Kidney capillary endothelial cell (primary cell): ENCODE data around the gene SLC35F1.

Experiments used
- DNase-seq: peaks from one replicate; pipeline ENCODE4 v3.0.0-alpha.2; 2018; ENCODE audit warnings: low spot score

SLC35F1 gene

DNA sequence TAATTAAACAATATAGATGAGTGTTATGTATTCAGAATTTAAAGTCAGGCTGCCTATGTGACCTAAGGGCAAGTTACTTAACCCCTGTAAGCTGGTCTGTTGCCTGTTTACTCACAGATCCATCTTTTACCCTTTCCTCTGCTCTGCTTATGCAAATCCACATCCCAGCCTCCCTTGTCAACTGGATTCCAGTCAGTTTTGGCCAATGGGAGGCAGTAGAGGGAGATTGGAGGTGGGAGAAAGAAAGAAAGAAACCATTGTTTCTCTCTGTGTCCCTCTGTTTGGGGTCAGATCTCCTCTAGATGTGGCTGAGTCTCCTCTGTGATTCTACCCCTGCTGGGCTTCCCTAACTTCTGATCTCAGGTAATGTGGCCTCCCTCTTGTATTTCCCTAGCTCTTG lies 374.2 kb downstream of the SLC35F1 start:
- no peak for DNase-seq

DNA sequence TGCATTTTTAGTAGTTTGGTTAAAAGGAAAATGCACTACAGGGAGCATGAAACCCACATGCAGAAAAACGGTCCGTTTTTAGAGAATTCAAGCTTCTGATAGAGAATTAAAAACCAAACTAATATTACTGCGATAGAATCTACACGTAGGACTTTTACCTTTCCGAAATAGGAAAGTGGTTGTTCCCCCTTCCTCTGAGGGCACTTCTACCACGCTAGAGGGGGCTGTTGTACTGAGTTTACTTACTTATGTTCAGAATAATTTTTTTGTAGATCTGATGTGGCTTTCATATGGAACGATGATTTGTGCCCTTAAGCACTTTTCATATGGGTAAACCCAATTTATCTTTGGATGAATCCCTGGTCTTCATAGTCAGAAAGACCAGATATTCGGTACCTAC lies 376.7 kb downstream of the SLC35F1 start:
- peak; percentile 54 for DNase-seq

DNA sequence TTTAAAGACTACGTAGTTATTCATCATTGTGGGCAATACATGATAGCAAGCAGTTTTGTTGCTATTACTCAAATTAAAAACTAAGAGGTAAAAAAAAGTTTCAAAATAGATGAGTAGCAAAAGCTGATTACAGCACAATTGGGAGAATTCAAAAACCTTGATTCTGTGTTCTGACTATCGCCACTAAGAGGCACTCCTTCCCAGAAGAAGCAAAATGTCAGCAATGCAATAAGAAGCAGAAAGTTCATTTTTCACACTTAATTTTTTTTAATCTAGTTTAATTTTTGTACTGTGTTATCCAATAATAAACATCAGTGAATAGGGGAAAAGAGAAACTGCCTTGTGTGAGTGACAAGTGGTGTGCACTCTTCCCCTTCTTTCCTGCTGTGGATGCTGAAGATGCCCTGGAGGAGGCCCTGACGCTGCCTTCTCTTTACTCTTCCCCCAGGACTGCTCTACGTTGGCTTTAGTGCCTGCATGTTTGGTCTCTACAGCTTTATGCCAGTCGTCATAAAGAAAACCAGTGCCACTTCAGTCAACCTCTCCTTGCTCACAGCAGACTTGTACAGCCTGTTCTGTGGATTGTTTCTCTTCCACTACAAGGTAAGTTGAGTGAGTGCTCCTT lies 377.8 kb downstream of the SLC35F1 start:
- DNase-seq: no peak

DNA sequence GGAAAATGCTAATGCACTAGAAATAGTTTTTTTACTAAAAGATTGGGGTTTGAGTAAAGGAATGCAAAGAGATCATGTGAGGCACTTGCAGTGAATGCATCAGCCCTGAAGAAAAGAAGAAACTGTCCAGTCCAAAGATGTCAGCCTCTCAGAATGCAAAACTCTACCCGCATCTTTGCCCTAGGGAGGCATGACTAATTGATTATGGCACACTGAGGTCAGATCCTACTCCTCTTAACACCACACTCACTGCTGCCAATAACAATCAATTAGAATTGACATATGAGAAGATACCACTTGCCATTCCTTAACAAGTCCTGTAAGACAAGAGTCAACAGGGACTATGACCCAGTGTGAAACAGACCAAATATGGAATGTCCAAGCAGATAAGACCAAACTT lies 378.7 kb downstream of the SLC35F1 start:
- DNase-seq: no peak

DNA sequence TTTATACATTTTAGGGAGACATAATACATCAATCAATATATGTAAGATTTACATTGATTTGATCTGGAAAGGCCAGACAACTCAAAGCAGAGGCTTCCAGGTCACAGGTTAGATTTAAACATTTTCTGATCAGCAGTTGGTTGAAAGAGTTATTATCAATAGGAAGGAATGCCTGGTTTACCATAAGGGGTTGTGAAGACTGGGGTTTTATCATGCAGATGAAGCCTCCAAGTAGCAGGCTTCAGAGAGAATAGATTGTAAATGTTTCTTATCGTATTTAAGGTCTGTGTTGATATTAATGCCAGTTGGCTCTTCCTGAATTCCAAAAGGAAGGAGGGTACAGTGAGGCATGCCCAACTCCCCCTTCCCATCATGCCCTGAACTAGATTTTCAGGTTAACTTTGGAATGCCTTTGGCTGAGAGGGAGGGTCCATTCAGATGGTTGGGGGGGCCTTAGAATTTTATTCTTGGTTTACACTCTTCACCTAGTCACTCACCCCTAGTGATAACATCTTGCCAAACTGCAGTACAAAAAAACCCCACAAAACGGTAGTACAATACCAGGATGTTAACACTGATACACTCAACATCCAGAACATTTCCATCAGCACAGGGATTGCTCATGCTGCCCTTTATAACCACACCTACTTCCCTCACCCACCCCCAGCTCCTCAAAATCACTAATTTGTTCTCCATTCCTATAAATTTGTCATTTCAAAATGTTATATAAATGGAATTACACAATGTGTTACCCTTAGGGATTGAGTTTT lies 381.5 kb downstream of the SLC35F1 start:
- peak; percentile 63 for DNase-seq

DNA sequence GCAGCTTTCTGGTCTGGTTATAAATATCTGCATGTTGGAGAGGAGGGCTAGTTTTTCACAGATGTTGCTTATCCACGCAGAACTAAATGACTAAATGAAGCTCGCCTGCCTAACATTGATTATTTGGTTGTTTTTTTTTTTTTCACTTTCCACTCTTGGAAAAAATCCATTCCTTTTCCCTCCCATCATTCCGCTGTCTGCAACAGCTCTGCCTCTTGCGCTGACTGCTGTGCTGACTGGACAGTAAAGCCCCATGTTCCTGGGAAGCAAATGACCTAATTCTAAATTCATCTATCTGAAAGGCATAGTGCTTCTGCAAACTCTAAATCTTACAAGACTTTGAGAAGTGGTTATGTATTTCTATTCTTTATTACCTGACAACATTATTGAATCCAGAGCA lies 385.5 kb downstream of the SLC35F1 start:
- DNase-seq: no peak

DNA sequence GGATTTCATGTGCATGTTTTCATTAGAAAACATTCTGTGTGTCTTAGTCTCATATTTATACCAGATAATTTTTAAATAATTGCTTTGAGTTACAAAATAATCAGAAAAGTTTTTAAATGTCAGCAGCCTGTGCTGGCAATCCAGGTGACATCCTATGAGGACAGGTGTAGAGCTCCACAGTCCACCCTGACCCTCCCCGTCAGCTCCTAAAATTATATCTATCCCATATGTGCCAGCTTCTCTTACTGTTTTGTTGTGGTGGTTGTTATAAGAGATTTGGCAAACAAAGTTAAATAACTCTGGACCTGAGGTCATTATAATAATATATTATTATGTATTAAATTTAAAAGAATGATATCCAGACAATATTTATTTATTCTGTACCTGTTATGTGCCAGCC lies 387.8 kb downstream of the SLC35F1 start:
- DNase-seq: no peak

DNA sequence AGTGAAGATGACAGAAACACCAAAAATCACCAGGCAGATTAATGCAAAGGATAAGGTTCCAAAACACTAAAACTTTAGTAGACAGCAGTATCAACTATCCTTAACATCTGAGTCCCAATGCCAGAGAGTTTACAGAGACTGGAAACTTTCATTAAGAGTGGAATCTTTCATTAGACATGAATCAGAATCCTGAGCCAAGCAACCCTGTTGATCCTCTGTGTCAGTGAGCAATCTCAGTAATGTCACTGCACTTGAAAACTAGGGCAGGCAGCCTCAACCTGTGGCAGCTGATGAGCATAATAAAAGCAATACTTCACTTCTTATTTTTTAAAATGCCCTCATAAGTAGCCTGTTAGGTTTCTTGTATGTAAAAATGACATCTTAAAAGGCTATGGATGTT lies 388.3 kb downstream of the SLC35F1 start:
- DNase-seq: no peak

DNA sequence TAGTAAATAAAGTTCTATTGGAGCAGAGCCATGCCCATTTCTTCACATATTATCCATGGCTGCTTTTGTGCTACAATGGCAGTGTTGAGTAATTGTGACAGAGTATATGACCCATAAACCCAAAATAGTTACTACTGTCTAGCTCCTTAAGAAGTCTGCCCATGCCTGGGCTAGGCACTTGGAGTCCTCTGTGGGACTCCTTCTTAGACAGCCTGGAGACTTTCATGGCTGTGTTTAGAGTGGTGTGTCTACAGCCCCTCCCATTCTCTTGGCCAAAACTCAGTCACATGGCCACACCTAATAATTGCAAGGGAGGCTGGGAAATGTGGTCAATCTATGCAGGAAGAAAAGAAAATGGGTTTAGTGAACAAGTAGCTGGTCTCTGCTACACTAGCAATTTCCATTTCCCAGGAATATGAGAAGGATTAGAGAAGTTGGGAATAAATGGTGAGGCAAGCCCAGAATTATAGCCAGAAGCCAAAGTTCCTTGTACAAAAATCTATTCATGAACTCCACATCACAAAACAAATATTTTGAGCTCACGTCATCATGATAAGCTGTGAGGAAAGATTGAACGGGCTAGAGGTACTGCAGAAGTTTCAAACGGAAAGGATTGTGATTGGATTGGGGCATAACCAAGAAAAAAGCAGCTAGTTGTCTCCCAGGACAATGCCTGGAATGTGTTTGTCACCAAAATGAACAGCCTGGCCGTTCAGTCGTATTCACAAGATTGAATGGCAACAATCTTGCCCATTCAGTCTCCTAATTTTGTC lies 389.3 kb downstream of the SLC35F1 start:
- DNase-seq: no peak

DNA sequence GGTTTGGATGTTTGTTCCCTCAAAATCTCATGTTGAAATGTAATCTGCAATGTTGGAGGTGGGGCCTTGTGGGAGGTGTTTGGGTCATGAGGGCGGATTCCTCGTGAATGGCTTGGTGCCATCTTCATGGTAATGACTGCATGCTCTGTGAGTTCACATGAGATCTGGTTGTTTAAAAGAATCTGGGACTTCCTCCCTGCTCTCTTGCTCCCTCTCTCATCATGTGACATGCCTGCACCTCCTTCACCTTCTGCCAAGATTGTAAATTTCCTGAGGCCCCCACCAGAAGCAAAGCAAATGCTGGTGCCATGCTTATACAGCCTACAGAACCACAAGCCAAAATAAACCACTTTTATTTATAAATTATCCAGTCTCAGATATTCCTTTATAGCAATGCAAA lies 390.8 kb downstream of the SLC35F1 start:
- DNase-seq: no peak

DNA sequence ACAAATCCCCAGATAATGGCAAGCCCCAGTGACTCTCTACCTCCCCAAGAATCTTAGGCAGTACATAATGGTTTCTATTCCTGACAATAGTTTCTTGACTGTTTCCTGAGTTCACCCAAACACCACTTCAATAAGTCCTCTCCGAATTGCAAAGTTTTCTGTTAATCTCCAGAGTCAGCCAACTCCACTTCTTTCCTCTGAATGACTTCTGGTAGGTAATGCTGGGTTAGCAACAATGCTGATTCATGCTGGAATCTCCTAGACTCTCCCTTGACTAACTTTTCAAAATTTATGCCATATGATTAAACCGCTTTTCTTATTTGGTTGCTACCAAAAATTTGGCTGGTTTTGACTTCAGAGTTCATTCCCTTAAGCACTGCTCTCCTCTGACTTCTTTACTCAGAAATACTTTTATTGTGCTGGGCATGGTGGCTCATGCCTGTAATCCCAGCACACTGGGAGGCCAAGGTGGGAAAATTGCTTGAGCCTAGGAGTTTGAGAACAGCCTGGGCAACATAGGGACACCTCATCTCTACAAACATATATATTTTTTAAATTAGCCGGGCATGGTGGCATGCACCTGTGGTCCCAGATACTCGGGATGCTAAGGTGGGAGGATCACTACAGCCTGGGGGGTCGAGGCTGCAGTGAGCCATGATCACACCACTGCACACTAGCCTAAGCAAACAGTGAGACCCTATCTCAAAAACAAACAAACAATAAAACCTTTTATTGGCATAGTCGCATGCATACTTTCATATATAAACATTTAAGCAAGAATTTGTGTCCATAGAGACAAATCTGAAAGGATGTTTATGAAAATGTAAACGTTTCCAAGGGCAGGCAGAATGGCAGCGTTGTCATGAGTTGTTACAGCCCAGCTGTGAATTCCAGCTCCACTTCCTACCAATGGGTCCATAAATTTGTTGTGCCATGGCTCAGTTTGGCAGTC lies 391.7 kb downstream of the SLC35F1 start:
- DNase-seq: no peak

DNA sequence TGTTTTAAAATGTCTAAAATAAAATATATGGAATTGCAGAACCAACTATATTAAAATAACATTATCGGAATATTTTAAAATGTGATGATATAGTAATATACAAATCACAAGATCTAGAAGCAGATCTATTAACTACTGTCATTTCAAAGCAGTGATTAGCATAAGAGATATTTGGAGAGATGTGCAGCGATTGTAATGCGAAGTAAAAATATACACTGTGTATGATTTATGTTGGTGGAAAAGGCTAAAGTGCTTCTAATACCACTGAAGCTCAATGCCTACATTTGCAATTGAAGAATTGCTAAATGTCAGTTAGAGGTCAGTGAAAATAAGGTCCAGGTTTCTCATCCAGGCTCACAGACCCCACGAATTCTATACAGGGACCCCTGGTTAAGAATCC lies 392.4 kb downstream of the SLC35F1 start:
- no peak for DNase-seq

DNA sequence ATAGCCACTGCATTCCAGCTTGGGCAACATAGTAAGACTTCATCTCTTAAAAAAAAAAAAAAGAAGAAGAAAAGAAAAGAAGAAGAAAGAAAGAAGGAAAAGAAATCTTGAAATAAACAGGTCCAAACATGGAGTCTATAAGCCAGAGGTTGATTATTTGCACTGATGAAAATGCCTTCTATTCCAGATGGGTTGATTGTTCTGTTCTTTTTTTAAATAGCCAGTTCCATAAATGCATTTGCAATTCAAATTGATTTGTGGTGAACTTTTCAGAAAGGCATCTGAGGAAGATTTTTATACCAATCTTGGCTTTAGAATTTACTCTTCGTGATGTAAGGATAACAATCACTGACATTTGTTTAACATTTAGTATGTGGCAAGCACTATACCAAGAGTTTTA lies 397.3 kb downstream of the SLC35F1 start:
- DNase-seq: no peak

DNA sequence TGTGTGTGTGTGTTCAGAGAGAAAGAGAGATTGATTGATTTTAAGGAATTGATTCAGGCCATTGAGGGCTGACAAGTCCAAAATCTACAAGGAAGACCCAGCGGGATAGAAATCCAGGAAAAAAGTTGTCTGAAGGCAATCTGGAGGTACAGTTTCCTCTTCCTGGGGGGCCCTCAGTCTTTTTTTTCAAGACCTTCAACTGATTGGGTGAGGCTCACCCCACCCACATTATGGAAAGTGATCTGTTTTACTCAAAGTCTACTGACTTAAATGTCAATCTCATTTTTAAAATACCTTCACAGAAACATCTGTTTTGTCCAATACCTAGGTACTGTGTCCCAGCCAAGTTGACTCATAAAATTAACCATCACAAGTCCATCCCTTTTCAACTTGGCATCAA lies 398.0 kb downstream of the SLC35F1 start:
- no peak for DNase-seq

DNA sequence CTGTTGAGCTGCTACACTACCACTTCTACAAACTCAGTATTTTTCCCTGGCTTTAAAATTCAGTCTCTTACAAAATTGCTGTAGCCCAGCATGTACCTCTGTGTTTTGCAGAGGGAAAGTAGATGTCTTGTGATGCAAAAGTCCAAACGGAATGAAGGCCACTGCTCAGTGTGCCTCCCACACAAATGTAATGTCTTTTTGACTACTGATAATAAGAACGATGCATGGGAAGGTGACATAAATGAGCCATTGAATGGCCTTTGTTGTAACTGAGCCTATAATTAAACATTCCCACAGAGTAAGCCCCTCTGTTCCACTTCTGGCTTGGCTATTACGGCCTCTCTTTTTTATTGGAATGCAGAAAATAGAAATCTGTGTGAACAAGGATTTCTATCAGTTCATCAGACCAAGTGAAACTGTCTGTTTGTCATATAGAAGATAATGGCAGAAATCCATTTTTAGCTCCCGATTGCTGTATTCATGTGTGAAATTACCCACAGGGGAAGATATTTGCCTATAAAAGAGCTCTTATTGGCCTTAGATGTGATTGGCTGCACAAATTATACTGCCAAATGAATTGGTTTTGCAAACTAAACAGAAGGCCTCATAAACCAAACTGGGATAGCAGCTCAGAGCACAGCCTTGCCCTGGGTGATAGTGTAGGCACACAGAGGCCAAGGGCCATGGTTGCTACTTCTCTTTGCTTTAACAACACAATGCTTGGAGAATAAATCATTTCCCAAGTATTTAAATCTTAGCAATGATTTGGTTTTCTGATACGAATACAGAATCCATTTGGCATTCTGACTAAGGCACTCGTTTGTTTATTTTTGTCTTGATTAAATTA lies 399.6 kb downstream of the SLC35F1 start:
- no peak for DNase-seq

DNA sequence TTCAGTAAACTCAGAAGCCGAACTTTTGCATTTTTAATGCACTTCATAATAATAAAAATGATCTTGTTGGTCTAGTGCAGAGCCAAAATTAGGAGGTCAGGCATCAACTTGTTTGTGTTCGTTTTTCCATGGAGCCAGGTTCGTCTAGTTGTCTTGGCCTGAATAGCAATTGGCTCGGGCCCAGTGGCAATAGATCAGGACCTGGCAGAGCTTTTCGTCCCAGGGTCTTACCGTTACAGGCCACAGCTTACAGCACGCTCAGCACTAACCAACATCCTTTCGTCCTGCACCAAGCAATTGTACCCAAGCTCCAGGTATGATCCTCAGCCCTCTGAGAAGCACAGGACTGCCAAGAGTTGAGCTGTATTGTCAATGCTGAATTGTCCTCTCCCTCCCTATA lies 400.5 kb downstream of the SLC35F1 start:
- no peak for DNase-seq

DNA sequence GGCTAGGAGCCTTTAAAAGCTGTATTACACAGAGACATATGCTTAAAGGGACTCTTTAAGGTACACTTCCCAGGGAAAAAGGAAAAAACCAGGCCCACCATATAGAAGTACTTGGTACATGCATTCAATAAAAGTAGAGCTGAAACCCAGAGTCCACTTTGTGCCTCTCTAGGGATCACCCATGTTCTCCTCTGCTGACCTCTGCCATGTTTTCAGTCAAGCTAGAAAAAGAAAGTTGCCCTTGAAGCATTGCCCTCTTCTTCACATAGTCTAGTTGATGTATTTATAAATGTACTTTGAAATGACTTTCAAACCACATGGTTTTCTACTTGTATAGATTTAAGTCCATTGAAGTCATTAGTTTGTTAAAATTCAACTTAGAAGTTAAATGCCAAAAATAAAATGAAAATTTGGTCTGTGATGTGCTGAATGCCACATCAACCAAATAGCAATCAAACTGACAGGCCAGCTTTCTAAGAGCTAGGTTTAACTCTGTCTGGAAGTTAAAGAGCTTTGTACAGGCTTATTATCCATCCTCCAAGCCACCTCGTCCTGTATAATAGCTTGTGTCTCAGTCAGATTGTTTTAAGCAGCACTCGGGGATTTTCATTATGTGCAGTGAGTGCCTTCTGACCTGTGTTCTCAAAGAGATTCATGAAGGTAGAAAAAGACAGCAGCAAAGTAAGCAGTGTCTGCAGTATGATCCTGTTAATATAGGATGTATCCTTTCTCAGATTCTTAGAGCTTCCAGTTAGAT lies 402.5 kb downstream of the SLC35F1 start:
- DNase-seq: no peak

DNA sequence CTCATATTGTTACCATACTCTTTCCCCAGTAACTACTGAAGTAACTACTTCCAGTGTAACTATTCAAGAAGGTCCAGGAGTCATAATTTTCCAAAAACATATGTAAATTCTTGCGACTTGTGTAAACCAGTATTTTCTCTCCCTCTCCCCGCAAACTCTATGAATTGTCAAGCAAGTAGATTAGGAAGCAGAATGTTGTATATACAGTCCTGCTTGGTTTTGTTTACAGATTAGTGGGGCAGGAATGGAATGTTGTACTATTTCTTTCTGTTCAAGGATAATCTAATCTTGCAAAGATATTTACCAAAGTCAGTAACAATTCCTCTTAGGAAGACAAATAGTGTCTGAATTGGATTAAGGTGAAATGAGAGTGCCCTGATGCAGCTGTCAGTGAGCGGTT lies 406.1 kb downstream of the SLC35F1 start:
- DNase-seq: no peak

DNA sequence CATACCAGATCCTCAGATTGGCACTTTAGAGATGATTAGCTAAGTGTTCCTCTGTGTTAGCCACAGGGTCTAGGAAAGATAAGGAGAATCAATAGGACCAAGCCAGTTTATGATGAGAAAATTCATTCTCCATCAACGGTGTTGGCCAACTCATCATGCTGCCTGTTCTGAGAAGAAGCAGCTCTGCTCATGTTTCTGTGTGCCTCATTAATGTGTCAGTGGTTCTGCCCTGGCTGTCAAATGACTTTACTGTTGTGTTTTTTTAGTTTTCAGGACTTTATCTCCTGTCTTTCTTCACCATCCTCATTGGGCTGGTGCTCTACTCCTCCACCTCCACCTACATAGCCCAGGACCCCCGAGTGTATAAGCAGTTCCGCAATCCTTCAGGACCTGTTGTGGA lies 406.7 kb downstream of the SLC35F1 start:
- DNase-seq: no peak

DNA sequence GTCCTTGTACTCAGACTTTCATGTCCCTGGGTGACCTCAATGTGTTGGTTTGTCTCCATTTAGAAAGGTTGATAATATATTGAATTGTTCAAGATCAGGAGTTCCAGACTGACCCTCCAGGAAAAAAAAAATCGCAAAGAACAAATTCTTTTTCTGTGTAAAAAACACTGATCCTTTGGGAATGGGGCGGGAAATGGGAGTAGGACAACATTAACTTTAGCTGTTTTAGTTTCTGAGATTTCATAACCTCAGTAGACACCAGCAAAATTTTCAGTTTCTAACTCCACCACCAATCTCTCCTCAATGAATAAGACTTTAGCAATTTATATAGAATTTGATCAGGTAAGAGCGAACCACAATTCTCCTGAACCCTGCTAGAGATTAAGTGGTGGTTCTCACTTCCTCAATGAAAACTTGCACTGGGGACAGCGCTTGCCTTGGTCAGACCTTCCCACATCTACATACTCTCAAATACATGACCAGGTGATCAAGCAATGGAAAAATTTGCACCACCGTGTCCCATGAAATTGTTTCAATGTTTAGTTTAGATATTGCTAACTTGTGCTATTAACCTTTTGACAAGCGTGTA lies 409.8 kb downstream of the SLC35F1 start:
- no peak for DNase-seq
